Inflammatory macrophage (primary cell): Measurements from ENCODE around the gene JPH3.
"Not testable (repeated sequence)": the region's sequence is repeated elsewhere in the genome, so short reads cannot be mapped to it uniquely, and the experiment has no call there.

Experiments
- DNase-seq, 2 donors: peaks; one replicate each; pipeline ENCODE4 v3.0.0-alpha.2; 2020 to 2022

Gene JPH3

DNA sequence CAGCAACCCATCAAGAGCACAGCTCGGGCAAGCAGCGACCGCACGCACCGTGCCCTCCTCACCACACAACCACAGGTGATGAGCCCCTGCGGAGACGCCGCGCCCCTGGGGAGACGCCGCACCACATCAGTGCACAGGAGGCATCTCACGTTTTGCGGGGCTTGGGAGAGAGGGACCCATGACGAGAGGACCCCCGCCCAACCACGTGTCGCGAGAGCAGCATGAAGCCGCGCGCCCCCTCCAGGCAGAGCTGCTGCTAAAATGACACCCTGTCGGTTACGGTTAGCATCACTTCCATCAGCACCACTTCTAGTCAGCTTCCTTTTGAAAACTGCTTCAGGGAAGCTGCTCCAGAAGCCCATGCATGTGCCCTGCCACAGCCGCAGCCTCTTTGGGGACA, 118.1 kb downstream of the JPH3 start:
- no peak for DNase-seq

DNA sequence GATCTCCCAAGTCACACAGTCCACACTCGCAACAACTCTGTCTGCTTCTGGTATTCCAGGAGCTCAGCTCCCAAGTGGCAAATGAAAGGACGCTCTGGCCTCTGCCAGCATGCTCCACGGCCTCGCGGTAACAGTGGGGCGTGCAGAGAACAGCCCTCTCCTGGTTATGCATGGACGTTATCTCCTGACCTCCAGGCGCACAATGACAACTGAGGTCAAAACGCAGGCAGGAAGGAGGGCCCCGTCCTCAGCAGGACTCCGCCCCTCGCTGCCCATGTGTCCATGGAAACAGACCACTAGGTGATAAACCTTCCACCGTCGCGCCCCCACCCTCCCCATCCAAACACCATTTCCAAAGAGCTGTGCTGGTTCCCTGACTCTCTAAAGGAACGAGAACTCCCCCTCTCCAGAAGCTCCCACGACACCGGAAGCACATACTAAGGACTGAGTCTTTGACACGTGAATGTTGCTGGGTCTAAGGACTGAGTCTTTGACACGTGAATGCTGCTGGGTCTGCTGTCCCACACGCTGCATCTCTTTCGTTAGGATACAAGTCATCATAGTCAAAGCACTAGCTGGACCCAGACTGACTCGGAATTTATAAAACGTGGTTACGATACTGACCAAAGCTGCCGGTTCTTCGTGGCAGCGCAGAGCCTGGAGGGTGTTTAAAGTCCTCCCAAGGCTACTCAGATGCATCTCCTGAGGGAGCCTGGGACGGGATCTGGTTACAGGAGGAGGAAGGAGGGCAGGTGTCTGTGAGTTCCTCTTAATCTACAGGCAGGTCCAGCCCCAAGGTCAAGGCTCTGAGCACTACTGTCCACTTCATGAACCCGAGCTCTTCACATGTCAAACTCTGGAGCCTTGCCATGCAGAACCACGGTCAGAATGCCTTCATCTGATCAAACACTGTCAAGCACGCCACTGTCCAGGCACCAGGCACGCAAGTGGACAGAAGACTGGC, 119.6 kb downstream of the JPH3 start:
- DNase-seq = no peak

DNA sequence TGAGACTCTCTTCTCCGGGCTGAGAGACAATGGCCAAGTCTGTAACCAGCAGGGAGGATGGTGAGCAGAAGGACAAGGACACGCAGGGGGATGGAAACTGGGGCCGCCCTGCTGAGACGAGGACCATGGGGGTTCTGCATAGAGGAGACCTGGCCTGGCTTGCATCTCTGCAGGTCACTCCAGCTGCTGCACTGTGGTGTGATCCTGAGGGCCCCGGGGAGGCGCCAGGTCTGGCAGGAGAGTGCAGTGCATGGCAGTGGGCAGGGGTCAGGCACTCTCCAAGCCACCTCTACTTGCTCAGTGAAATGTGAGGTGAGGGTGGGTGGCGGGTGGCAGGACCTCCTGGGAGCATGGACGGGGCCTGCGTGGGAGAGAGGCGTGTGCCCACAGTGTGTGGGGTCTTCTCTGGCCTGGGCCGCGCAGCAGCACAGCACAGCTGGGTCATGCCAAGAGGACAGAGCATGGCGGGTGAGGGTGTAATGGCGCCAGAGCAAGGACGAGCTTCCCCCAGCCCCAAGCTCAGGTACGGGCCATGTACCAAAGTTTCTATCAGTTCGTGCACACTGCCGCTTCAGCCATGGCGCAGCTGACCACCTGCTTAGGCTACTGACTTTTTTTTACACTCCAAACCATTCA, 120.4 kb downstream of the JPH3 start:
- DNase-seq = no peak

DNA sequence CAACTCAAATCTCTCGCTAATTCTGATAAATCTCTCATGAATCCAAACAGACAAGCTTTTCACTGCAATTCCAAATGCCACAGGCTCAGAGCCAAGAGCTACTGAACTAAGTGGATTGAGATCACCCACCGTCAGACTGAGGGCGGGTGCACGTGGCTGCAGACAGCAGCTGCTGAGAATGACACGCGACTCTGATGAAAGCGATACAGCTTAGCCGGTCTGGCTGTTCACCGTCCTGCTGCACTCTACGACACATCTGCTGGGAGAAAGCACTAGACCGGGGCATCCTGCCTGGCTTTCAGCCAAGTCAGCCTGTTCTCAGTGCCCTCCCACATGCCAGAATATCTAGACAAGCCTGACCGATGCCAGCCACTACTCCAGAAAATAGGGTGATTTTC, 120.9 kb downstream of the JPH3 start:
- DNase-seq = peak; percentile 11 to 51

DNA sequence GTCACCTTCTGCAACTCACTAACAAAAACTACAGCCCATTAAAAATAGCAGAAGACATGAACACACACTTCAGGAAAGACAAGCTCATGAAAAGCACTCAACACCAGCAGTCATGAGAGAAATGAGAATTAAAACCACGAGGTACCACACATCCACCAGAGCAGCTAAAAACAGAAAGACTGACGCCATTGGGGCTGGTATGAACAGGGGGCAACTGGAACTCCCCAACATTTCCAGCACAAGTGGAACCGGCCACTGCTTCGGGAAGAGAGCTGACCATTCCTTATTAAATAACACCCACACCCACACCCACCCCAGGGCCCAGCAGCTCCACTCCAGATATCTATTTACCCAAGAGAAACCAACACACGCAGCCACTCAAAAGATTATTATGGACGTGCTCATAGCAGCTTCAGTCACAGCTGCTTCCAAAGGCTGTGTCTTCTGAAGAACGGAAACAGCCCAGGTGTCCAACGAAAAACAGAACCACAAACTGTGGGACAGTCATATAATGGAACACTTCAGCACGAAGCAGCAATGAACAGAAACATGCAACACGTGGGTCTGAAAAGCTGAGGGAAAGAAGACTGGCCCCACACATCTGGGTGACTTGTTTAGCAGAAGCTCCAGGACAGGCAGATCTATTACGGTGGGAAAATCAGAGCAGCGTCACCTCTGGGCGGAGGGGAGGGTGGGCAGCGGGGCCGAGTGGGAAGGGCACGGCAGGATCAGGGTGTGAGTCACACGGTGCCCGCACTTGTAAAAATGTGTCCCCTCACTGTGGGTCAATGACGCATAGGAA, 122.4 kb downstream of the JPH3 start:
- DNase-seq = no peak

DNA sequence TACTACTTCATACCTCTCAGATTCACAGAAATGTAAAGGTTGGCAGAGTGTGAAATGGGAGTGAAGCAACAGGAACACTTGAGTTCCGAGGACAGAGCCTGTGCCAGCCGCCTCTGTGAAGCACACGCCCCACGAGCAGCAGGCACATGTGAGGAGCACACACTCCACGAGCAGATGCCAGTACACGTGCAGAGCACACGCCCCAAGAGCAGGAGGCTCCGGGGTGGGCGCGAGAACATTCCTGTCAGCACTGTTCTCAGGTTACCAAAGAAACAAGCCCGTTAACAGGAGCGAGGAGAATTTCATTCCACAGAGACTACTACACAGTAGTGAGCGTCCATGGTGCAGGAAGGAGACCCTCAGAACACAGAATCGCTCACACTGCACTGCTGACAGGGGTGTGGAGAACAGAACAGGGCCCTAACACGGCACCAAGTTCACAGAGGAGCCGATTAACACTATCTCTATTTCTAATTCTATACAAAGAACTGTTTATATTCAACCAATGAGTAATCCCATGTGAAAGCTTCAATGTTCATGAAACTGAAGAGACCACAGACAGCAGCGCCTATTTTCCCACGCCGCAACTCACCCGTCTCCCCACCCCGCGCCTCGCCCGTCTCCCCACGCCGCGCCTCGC, 123.4 kb downstream of the JPH3 start:
- DNase-seq = no peak

DNA sequence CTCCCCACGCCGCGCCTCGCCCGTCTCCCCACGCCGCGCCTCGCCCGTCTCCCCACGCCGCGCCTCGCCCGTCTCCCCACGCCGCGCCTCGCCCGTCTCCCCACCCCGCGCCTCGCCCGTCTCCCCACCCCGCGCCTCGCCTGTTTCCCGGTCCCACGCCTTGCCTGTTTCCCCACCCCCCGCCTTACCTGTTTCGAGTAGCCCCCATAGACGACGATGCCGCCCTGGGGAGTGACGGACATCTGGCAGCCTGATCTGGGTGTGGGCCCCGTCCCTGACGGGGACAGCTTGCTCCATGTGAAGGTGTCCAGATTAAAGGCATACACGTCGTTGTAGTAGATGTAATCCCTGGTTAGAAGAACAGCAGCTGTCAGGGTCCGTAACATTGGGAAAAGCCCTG, 124.3 kb downstream of the JPH3 start:
- not testable (repeated sequence) for DNase-seq

DNA sequence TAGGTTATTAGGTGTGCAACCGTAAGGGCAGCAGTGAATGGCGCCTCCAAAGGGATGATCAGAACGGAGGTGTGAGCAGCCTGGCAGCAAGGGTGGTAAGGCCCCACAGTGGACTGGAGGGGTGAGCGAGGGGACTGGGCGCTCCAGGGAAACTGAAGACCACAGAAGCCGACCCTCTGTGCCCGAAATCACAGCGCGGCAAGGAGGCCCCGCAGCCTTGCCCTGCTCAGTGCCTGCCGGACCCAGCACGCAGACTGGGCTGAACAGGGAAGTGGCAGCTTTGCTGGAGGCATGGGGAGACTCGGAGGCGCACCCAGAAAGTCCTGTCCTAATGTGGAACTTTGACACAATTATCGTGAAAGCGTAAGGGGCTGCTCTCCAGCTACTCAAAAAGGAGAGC, 125.0 kb downstream of the JPH3 start:
- no peak for DNase-seq

DNA sequence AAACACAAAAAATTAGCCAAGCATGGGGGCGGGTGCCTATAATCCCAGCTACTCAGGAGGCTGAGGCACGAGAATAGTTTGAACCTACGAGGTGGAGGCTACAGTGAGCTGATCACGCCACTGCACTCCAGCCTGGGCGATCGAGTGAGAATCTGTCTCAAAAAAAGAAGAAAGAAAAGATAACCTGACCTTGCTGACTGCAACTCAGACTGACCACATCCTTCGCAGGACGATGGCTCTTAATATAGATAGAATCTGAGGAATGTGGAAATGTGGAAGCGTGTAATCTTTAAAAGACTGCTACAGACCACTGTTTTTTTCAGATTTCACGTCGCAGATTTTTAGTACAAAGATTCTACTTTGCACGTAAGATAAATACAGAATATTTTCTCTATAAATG, 125.7 kb downstream of the JPH3 start:
- DNase-seq = no peak

DNA sequence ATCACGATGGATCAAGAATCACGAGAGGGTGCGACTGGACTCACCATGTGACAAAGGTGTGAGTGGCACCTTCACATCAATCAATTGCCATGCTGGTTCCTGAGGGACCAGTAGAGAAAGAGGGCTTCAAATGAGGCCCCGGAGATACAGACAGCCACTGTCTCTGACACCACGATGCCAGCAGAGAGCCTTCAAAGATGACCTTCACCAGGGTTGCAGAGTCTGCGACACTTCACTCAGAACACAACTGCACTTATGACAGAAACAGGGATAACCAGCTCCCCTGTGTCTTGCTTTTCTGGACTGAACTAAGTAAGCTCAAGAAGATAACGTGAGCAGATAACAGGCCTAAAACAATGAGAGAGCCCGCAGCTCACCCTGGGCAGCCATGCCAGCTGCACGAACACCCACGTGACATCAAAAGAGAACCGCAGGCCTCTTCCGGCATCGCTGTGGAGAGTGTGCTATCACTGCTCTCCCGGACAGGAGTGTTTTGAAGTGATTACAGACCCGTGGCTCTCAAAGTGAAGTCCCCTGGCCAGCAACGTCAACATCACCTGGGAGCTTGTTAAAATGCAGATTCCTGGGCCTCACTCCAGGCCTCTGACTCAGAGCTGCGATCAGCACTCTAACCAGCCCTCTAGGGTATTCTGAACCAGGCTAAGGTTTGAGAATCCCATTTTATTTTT, 127.1 kb downstream of the JPH3 start:
- DNase-seq = no peak

DNA sequence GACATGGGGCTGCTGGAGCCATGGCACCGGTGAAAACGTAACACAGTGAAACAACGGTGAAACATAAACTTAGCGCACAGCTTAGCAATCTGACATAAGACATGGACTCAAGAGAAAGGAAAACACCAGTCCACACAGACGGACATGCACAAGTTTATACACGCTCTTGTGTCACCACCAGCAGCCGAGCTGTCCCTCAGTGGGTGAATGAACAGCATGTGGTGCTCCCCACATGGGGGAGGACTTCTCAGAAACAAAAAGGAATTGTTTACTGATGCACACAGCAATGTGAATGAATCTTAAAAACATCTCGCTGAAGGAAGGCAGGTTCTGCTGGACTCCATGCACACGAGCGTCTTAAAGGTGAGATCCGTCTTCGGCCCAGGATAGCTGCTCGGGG, 129.3 kb downstream of the JPH3 start:
- DNase-seq = no peak

DNA sequence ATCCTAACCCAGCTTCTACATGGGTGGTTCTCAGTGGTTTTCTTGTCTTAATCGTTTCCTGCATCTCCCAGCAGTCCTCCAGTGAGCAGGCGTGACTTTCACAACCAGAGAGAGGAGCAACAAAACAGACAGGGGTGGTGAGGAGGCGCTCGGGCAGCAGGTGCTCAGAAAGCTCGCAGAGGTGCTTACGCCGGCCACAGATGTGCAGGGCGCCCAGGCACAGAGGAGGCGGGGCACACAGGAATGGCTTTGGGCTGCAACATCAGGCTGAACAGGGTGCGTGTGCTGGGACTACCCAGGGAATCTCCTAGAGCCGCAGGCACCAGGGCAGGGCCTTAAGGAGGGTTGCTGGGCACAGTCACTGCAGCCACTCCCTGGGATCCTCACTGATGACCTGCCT, 130.9 kb downstream of the JPH3 start:
- DNase-seq = no peak

DNA sequence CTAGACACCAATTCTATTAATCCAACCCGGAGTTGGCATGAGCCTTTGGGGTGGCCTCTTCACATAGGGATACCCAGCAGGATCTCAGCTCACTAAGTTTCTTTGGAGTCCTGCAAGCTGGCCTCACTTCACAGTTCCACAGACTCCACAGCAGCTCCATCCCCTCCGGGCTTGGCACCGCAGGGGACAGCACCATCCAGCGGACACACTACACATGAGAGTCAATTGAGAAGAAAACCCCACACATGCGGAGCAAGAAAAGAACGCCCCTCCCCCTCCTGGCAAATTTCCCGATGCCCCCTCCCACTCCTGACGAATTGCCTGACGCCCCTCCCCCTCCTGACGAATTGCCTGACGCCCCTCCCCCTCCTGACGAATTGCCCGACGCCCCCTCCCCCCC, 132.3 kb downstream of the JPH3 start:
- no peak for DNase-seq

DNA sequence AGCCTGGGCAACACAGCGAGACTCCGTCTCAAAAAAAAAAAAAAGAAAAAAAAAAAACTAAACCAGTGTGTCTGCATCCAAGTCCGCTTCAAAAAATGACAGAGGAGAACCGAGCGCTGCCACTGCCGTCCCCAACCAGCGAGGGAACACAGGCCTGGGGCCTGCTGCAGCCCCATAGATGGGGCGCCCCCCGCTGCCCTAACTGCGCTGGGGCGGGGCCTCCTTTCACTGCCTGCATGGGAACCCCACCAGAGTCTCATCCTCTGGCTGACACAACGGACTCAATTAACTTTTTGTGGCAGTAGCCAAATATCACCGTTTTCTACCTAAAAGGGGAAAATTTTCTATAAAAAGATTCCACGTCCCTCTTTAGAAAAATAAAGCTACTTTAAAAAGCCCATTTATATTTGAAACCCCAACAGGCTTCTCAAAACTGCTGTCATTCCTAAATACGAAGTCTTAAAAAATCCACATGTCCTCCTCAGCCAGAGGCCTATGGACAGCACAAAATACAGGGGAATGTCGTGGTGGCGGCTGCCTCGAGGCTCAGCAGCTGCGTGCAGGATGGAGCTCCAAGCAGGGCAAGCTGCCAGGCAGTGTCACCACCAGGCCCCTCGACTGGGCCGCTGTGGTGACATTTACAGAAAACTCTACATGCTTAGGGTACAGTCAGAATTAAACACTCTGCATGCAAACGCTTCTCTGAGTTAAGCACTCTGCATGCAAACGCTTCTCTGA, 133.1 kb downstream of the JPH3 start:
- no peak for DNase-seq

DNA sequence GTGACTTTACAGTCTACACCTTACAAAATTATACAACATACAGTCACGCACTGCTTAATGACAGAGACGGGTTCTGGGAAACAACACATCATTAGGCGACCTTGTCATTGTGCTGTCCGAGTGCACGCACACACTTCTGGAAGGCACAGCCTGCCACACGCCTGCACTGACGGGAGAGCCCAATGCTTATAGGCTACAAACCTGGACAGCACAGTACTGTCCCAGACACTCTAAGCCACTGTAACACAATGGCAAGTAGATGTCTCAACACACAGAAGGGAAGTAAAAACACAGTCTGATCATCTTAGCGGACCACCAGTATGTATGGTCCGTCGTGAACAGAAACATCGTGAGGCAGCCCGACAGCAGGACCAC, 133.7 kb downstream of the JPH3 start:
- no peak for DNase-seq

DNA sequence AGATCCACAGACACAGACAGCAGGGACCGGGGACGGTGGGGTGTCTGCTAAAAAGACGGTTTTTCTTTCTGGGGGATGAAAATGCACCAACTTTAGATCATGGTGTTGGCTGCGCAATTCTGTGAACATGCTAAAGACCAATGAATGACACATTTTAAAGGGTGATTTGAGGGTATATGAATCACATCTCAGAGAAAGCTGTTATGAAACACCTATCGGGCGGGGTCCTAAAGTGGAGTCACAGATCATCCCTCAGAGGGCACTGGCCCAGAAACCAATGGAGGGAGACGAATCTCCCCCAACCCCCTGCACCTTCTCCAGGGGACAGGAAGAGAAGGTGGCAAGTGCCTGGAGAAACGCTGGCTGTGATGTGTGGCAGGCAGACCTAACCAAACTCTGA, 137.5 kb downstream of the JPH3 start:
- DNase-seq = no peak

DNA sequence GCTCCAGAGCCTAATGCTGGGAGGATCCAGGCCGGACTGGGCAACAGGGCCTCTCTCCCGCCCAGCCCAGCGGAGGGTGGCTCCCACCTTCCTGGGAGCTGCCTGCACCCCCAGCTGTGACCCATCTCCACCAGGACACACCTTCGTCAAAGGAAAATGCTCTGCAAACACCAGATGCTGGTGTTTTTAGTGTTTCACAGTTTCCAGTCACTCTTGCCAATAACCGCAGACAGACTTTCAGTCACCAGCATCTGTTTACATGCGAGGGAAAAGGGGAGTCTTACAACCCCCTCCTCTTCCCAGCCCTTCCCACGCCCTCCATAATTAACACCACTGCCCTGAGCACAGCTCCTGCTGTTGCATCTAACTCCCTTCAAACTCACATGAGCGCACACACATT, 138.1 kb downstream of the JPH3 start:
- no peak for DNase-seq

DNA sequence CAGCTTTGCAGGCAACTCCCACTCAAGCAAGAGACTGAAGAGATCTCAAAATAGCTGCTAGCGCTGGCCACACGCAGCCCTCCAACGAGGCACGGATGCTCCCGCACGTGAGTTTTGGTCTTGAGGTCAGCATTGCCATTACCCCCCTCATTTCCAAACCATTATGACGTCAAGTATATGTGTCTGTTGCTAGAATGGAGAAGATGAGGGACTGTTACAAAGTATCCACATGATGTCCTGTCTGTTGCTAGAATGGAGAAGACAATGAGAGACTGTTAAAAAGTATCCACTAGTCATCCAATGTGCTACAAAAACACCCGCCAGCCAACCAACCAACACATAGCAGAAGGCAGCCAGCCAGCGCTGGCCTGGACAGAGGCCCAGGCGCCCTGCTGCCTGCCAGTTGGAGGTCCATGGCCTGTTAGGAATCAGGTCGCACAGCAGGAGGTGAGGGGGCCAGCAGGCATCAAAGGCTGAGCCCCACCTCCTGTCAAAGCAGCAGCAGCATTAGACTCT, 138.7 kb downstream of the JPH3 start:
- DNase-seq = no peak

DNA sequence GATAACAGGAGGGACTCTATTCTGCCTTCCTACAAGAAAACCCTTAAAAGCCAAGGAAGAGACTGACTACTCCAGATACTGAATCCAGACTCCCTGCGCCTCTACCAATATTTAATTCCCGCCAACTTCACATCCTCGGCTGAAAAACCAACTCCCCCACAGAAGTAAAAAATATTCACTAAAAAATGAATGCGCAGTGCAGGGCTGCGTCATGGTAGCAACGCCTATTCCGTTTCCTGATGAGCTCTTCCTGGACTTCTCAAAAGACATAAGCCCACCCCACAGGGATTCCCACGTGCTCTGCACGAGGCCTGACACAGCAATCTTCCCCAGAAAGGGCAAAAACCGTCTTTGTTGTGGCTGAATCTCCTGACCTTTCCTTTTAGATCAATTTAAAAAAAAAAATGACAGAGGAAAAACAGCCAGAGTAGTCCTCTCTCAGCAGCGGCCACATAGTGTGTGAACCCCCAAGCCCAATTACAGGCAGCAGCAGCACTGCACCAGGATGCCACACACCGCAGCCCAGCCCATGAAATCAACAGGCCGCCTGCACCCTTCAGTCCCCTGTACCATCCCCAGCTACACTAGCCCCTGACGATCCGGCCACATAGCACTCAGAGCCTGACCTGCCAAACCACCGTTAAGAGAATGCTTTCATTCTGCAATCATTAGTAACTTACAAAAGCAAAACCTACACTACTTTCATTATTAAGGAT, 139.6 kb downstream of the JPH3 start:
- DNase-seq = no peak

DNA sequence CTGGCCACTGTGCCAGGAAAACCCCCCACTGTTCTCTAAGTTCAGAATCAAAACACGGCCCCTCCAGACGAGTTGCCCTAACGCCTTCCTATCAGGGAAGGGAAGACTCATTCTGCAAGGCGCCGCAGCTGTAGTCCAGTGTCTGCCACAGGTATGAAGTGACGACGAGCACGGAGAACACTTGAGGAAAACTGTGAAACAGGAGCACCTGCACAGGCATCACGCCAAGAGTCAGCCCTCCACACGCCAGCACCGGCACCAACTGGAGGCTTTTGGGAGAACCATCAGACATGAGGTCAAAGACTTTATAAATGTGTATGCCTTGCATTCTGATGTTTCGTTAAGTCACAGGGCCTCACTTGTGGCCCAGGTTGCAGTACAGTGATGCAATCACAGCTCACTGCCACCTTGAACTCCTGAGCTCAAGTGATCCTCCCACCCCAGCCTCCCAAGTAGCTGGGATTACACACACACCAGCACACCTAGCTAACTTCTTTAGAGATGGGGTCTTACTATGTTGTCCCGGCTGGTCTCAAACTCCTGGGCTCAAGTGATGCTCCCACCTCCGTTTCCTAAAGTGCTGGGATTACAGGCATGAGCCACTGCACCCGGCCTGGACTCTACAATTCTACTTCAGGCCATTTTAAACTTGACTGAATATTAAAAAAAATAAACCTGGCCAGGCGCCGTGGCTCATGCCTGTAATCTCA, 140.6 kb downstream of the JPH3 start:
- no peak for DNase-seq
